ENCODE results near the gene BMP7.

Gene BMP7

DNA sequence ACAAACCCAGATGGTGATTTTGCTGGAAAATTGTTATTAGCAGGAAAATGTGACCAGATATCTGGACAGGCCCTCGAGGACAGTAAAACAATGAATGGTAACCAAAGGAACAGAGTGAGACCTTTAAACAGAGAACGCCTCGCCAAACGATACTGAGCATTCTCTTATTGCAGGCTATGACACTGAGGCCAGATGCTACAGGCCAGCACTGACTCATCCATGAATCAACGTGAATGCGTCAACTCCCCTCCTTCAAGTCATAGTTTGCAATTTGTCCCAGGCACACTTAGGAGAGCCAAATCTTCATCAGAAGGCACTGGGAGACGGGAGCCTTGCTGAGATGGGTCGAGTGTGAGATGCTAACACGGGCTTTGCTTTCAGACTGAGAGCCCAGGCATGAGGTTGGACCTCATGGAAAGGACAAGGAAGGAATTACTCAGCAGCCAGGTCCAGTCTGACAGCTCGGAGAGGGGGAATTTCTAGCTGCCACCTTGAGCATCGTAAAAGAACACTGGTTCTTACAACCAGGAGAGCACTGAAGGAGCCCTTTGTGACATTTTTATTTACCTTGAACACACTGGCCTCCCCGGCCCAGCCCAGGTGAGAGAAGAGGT, 60.7 kb downstream of the BMP7 start:
- DNase-seq (ENCODE audit: low read depth), result no peak
- H3K4me3 ChIP-seq (ENCODE audit: low read length), result no peak overlapping the region
- TF ChIP-seq, protein P1, sequence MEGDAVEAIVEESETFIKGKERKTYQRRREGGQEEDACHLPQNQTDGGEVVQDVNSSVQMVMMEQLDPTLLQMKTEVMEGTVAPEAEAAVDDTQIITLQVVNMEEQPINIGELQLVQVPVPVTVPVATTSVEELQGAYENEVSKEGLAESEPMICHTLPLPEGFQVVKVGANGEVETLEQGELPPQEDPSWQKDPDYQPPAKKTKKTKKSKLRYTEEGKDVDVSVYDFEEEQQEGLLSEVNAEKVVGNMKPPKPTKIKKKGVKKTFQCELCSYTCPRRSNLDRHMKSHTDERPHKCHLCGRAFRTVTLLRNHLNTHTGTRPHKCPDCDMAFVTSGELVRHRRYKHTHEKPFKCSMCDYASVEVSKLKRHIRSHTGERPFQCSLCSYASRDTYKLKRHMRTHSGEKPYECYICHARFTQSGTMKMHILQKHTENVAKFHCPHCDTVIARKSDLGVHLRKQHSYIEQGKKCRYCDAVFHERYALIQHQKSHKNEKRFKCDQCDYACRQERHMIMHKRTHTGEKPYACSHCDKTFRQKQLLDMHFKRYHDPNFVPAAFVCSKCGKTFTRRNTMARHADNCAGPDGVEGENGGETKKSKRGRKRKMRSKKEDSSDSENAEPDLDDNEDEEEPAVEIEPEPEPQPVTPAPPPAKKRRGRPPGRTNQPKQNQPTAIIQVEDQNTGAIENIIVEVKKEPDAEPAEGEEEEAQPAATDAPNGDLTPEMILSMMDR (conservative IDR thresholded peaks at IDR 0.05; ENCODE audit: low read depth, low read length), result no peak

- no peak overlapping the region for H3K4me3 ChIP-seq (ENCODE audit: low read length)
- no peak for DNase-seq (ENCODE audit: low read depth)
- TF ChIP-seq, protein P1 (conservative IDR thresholded peaks at IDR 0.05; ENCODE audit: low read depth, low read length), result no peak
Measured at GRCh38 chr20:57203986-57204385, 62.5 kb downstream of the BMP7 start.

DNA sequence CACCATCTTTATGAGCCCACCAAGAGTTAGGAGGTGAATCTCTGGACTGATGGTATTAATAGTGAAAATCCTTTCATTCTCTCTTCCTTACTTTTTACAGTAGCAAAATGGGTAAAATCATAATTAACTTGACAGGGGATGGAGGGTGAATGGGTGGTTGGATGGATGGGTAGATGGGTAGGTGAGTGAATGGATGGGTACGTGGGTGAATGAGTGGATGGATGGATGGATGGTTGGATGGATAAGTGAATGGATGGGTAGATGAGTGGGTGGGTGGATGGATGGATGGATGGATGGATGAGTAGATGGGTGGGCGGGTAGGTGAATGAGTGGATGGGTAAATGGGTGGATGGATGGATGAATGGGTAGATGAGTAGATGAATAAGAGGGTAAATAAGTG, 63.2 kb downstream of the BMP7 start:
- no peak overlapping the region for H3K4me3 ChIP-seq (ENCODE audit: low read length)
- TF ChIP-seq, protein P1 (conservative IDR thresholded peaks at IDR 0.05; ENCODE audit: low read depth, low read length), result no peak
- DNase-seq (ENCODE audit: low read depth), result no peak

- TF ChIP-seq, protein P1 (conservative IDR thresholded peaks at IDR 0.05; ENCODE audit: low read depth, low read length), result no peak
- no peak overlapping the region for H3K4me3 ChIP-seq (ENCODE audit: low read length)
- no peak for DNase-seq (ENCODE audit: low read depth)
Measured at GRCh38 chr20:57202309-57202708, 64.1 kb downstream of the BMP7 start.

DNA sequence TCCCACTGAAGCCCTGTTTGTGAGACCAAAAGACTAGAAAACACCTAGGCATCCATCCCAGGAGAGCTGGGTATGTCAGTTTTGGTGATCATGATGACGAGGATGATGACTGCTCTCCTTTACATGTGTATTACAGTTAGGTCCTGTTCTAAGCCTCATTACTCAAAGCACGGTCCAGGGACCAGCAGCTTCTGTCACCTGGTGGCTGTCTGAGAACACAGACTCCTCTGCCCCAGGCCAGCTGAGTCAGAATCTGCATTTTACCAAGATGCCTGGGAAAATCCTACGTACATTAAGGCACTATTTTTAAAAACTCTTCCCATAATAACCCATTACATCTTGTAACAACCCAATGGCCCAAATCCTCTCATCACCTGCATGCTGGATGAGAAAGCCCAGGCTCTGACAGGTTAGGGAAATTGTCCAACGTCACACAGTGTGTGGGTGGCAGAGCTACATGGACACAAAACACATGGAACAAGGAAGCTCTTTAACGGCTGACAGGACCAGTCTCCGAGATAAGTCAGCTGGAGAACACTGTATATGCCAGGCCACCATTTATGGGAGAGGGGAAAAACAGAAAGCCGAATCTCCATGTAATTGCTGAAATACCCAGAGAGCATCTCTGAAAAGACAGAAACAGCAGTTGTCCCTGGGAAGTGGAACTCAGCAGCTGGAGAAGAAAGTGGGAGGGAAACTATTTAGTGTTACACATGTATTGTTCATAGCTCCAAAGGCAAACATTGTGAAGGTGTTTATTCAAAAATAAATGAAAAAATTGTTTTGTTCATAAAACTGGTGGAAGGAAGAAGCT, 65.4 kb downstream of the BMP7 start:
- TF ChIP-seq, protein P1 (conservative IDR thresholded peaks at IDR 0.05; ENCODE audit: low read depth, low read length), result no peak
- no peak overlapping the region for H3K4me3 ChIP-seq (ENCODE audit: low read length)
- no peak for DNase-seq (ENCODE audit: low read depth)

- DNase-seq (ENCODE audit: low read depth), result no peak
- TF ChIP-seq, protein P1 (conservative IDR thresholded peaks at IDR 0.05; ENCODE audit: low read depth, low read length), result no peak
- no peak overlapping the region for H3K4me3 ChIP-seq (ENCODE audit: low read length)
Measured at GRCh38 chr20:57199656-57200405, 66.6 kb downstream of the BMP7 start.

All from retinal pigment epithelial cell (primary cell).